ENCODE measurements around the gene THBS3. TPM values are rescaled to one million over a fixed set of nuclear protein-coding genes. Genes with fewer than 3 reads are reported as not detected.

THBS3 gene
- total and polyA plus RNA-seq, 2 of the 13 experiments (the other 11 are each of a cell fraction or from before 2014, with no cell fraction given) = 0.86 to 3.6 TPM

DNA sequence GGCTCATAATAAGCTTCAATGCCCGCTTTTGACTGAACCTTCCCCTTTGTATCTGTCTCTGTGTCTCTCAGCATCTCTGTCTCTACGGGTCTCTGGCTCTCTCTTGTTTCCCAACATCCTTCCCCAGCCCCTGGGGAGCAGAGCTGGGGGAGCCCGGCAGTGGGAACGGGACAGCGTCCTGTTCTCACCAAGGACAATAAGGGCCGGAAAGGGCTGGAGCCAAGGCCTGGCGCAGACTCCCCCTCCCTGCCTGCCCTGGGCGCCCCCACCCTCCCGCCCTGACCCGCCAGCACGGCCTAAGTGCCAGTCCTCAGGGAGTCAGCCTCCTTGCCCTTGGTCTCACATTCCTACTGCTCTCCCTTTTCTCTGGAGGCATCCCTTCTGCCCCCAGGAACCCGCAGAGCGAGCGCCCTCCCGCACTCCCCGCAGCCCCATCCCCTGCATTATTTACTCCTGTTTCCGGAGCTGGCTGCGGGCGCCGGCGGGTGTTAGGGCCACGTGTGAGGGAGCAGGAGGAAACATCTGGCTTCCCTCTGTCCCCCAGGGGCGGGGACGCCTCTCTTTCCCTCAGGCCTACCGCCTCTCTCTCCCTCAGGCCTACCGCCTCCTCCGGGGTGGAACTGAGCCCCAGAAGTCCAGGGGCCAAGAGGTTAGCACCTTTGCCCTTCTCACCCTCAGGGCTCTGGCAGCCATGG lies 41.1 kb downstream of the THBS3 start:
- H3K4me3 ChIP-seq (replicated peaks in 1 of 3; ENCODE audit: insufficient read depth in 1 of 3, low read depth in 2 of 3, low read length in 3 of 3) = peak overlapping the region in 1 of 3 experiments; percentile 75; a peak in 2 of 6 replicates
- FAIRE-seq (no peak), ATAC-seq (peak; percentile 12), DNase-seq (ENCODE audit: low spot score) (no peak)
- 0 out of 5 replicates have a peak, but pooled peaks cover 0 to 8% of the 10 kb centered on the region in 2 experiments for H3K27me3 ChIP-seq (ENCODE audit: control insufficient read depth in 1 of 2, insufficient read depth in 2 of 2, low read length in 2 of 2)
- 0 out of 2 replicates have a peak overlapping the region, but pooled peaks have one; percentile 2 for H3K9ac ChIP-seq (ENCODE audit: insufficient read depth, low read depth, low read length)
- 25% methylated on average over 22 of the region's 27 CpGs for WGBS (ENCODE audit: low lambda C conversion rate)
- intact Hi-C loops (cut with micrococcal nuclease; ENCODE audit: unreplicated experiment) = loop anchor here (1.0 to 2.0 kb wide), 2 partner anchors 40 to 72 kb away; partner anchors contain the start of gene EFNA1
- H3K27ac ChIP-seq (ENCODE audit: extremely low read length, insufficient read depth, low read length) = no peak overlapping the region
- peak overlapping the region; percentile 57 for H3K4me2 ChIP-seq (ENCODE audit: low read depth, low read length)
- H4K20me1 ChIP-seq (ENCODE audit: insufficient read depth, low read length) = no peaks in the 10 kb centered on the region
- in situ Hi-C loops (cut with HindIII; ENCODE audit: extremely low pct_ligation_motif_present, low pct_unique_long_range_greater_than_20kb) = loop anchor here (5.0 kb wide), 1 partner anchor 74 kb away; no protein-coding TSS in a partner anchor
- POLR2A ChIA-PET = interaction anchor here (0.7 to 5.9 kb wide), 7 partner anchors 31 to 82 kb away, joined by 3 to 56 read pairs (median 5); partner anchors contain the start of genes EFNA1 and SLC50A1
- no peaks in the 10 kb centered on the region for H3K79me2 ChIP-seq (ENCODE audit: insufficient read depth, low read length)
- no peak overlapping the region for H2AFZ ChIP-seq (ENCODE audit: low read length)
- BruUV-seq (replicated peaks) = no TSS peak
- peaks cover 28% of the 10 kb centered on the region for H3K4me1 ChIP-seq (ENCODE audit: insufficient read depth, low read length)
- CTCF ChIA-PET (ENCODE audit: low intra/inter-chr PET ratio, low total read pairs) = interaction anchor here (1.3 to 5.3 kb wide), 4 partner anchors 54 to 105 kb away, joined by 3 to 165 read pairs (median 10); no protein-coding TSS in a partner anchor
- H3K36me3 ChIP-seq (replicated peaks in 1 of 2; ENCODE audit: control insufficient read depth in 1 of 2, insufficient read depth in 2 of 2, low read length in 2 of 2) = peaks cover 0 to 12% of the 10 kb centered on the region in 2 experiments; a peak in 2 of 5 replicates
- no peaks in the 10 kb centered on the region for H3K9me3 ChIP-seq (ENCODE audit: low read length)
- TF ChIP-seq YY1 (IDR thresholded peaks at IDR 0.05; ENCODE audit: insufficient read depth, insufficient replicate concordance, low read depth, low read length) (no peak), RAD21 (CRISPR knock-in tag; IDR thresholded peaks at IDR 0.05) (no peak), ZSCAN29 (CRISPR knock-in tag; conservative IDR thresholded peaks at IDR 0.05) (no peak), TOPORS (CRISPR knock-in tag; IDR thresholded peaks at IDR 0.05) (no peak), ARNT2 (CRISPR knock-in tag; IDR thresholded peaks at IDR 0.05; ENCODE audit: low read depth) (no peak), NFRKB (IDR thresholded peaks at IDR 0.05) (no peak), ZNF724P (CRISPR knock-in tag; IDR thresholded peaks at IDR 0.05; ENCODE audit: borderline replicate concordance) (no peak), CBFB (CRISPR knock-in tag; IDR thresholded peaks at IDR 0.05) (no peak), SIN3B (IDR thresholded peaks at IDR 0.05; ENCODE audit: low read length) (no peak), ESRRA (CRISPR knock-in tag; IDR thresholded peaks at IDR 0.05; ENCODE audit: low read depth) (no peak), PITX1 (CRISPR knock-in tag; IDR thresholded peaks at IDR 0.05) (no peak), TBX2 (CRISPR knock-in tag; IDR thresholded peaks at IDR 0.05; ENCODE audit: borderline replicate concordance) (peak; percentile 35; the same call in 1 of the 2 replicates), GABPA (IDR thresholded peaks at IDR 0.05; ENCODE audit: low read depth, low read length) (no peak), GABPA (CRISPR knock-in tag; IDR thresholded peaks at IDR 0.05; ENCODE audit: low read depth) (peak; percentile 20; the same call in 1 of the 2 replicates), ZNF121 (CRISPR knock-in tag; IDR thresholded peaks at IDR 0.05) (no peak), XRCC5 (optimal IDR thresholded peaks at IDR 0.05; ENCODE audit: low read length) (no peak), ZNF878 (CRISPR knock-in tag; IDR thresholded peaks at IDR 0.05) (no peak), GPN1 (CRISPR knock-in tag; IDR thresholded peaks at IDR 0.05; ENCODE audit: borderline replicate concordance) (no peak), ZBTB42 (CRISPR knock-in tag; IDR thresholded peaks at IDR 0.05) (no peak), ZNF234 (CRISPR knock-in tag; conservative IDR thresholded peaks at IDR 0.05) (no peak), ZBTB8A (CRISPR knock-in tag; IDR thresholded peaks at IDR 0.05; ENCODE audit: borderline replicate concordance, low read depth) (no peak), PAF1 (CRISPR knock-in tag; IDR thresholded peaks at IDR 0.05) (no peak), KLF6 (CRISPR knock-in tag; IDR thresholded peaks at IDR 0.05) (no peak)
- TF ChIP-seq, protein P1, sequence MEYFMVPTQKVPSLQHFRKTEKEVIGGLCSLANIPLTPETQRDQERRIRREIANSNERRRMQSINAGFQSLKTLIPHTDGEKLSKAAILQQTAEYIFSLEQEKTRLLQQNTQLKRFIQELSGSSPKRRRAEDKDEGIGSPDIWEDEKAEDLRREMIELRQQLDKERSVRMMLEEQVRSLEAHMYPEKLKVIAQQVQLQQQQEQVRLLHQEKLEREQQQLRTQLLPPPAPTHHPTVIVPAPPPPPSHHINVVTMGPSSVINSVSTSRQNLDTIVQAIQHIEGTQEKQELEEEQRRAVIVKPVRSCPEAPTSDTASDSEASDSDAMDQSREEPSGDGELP (IDR thresholded peaks at IDR 0.05; ENCODE audit: borderline replicate concordance, low read depth) = peak; percentile 34; the same call in 1 of the 2 replicates
- TF ChIP-seq, protein P2, sequence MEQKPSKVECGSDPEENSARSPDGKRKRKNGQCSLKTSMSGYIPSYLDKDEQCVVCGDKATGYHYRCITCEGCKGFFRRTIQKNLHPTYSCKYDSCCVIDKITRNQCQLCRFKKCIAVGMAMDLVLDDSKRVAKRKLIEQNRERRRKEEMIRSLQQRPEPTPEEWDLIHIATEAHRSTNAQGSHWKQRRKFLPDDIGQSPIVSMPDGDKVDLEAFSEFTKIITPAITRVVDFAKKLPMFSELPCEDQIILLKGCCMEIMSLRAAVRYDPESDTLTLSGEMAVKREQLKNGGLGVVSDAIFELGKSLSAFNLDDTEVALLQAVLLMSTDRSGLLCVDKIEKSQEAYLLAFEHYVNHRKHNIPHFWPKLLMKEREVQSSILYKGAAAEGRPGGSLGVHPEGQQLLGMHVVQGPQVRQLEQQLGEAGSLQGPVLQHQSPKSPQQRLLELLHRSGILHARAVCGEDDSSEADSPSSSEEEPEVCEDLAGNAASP (CRISPR knock-in tag; IDR thresholded peaks at IDR 0.05; ENCODE audit: borderline replicate concordance) = no peak
